Lower leg skin (tissue), 3 donors: ENCODE measurements around the gene SOWAHC.

Experiments
- CTCF ChIP-seq, 3 donors: fragments of 450-650 bp; IDR thresholded peaks; one replicate each; pipeline ENCODE4 v1.5.1; 2016; ENCODE audit warnings: antibody characterized with exemption in 3 of 3, mild to moderate bottlenecking in 3 of 3, moderate library complexity in 2 of 3
- POLR2A ChIP-seq, 2 donors: fragments of 450-650 bp; IDR thresholded peaks; one replicate each; pipeline ENCODE4 v1.6.1; 2016 to 2017; ENCODE audit warnings: antibody characterized with exemption in 2 of 2, mild to moderate bottlenecking in 1 of 2, moderate library complexity in 1 of 2

- TF ChIP-seq POLR2A (IDR thresholded peaks at IDR 0.05) (no peak), CTCF (IDR thresholded peaks at IDR 0.05) (no peak)
Measured at GRCh38 chr2:109616184-109616583, 2.0 kb downstream of the SOWAHC start.
